Mesenteric fat pad (tissue), 1 donor: ENCODE results near the gene TUBB2B. TPM values are rescaled to one million over a fixed set of nuclear protein-coding genes. Genes with fewer than 3 reads are reported as not detected.
"Not testable (repeated sequence)": the region's sequence is repeated elsewhere in the genome, so short reads cannot be mapped to it uniquely, and the experiment has no call there.

Experiments used
- DNase-seq: peaks from one replicate; pipeline ENCODE4 v3.0.0-alpha.2; 2020; ENCODE audit warnings: low spot score
- total RNA-seq: library from RNA; stranded (reverse); fragmentation: NEBNext Ultra II Directional; extraction: Animal tissue kit (Norgen Biotek cat#: 25700); gene quantifications from one replicate; pipeline ENCODE4 v1.2.1, GENCODE V29; 2021
- donor health status: DM: yes; HTN: yes; CAD: no.

Gene TUBB2B
- total RNA-seq, 1 donor from 2014 or later = 12.2 TPM

DNA sequence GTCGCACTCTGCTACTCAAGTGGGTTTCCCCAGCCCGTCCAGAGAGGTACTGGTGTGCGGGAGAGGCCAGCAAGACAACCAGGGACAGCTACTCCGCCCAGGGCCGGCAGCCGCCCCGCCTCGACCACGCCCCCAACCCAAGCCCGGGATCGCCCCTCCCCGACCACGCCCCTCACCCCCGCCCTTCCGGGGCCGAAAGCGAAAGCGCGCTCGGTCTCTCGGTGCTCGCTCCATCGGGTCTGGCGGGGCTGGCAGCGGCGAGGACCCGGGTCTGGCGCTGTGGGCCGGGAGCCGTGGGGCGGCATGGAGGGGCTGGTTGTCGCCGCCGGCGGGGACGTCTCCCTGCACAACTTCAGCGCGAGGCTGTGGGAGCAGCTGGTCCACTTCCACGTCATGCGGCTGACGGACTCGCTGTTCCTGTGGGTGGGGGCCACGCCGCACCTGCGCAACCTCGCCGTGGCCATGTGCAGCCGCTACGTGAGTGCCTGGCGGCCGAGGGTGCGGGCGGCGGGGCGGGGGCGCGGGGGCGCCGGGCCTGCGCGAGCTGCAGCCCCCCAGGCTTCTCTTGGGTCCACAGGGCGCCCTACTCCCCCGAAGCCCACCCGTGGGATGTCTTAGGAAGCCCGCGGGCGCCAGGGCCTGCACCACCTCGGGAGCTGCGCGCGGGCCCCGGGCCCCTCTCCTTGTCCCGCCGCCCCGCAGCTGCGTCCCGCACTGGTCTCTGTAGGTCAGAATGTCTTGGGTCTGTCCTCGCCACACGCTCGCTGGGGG, 31.5 kb upstream of the TUBB2B start, which contains the start of gene PSMG4:
Gene PSMG4, plus strand, starts transcription at position 228 of the 771 bp plus-strand sequence. Its CDS starts 76 bp downstream, at position 304.
- DNase-seq = peak; percentile 99

DNA sequence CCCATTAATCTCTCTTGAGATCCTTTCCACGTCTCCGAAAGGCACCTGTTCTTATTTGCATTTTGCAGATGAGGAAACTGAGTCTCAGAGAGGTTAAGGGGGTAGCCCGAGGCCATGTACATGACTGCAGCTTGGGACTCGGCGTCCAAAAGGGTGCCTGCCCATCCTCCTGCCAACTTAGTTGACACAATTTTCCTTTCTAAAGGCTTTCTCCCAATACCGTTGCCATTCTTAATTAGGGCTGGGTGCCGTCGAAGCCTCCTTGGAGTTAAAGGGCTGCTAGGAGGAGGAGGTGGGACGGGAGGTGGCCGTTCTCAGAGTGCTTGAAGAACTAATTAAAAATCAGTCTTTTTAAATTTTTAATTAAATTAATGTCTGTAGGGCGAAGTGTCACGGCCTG, 30.7 kb upstream of the TUBB2B start:
- DNase-seq = no peak

DNA sequence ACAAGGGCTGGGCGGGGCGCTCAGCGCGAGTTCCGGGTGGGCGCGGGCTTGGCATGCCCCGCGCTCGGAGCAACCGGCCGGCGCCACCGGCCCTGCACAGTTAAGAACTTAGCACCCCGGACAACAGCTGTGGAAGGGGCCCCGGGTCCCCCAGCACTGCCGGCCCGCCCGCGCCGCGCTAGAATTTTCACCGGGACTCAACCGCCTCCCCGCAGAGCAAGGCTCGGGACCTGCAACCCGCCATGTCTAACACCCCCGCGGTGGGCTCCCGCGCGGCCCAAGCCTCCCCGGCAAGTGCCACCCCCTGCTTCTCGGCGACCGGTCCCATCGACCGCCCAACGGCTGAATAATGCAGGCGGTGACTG, 26.1 kb upstream of the TUBB2B start:
- peak; percentile 60 for DNase-seq

DNA sequence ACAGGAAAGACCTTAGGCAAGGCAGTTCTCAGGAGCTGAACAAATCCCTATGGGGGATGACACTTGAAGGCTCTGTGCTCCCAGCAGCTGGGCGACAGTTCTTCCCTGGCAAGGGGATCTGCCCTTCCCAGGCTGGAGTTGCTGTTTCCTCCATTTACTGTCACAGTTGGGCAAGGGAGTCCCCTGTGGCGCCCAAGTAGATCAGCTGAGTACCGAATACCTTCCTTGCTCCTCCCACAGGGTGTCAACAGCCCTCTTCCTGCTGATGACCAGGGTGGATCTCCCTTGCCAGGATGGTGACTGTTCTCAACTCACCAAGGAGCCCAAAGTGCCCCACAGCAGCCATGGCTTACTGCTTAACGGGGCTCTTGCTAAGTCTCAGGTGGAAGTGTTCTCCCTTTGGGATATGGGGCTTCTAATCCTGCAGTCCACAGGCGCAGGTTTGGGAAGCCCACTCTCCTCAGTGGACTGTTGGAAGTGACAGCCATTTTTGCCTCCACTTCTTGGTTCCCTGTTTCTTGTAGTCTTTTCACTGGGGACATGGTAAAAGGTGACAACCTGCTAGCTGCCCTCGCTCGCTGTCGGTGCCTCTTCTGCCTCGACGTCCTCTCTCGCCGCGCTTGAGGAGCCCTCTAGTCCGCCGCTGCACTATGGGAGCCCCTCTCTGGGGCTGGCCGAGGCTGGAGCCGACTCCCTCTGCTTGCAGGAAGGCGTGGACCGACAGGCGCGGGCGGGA, 25.6 kb upstream of the TUBB2B start:
- DNase-seq = peak; percentile 74

DNA sequence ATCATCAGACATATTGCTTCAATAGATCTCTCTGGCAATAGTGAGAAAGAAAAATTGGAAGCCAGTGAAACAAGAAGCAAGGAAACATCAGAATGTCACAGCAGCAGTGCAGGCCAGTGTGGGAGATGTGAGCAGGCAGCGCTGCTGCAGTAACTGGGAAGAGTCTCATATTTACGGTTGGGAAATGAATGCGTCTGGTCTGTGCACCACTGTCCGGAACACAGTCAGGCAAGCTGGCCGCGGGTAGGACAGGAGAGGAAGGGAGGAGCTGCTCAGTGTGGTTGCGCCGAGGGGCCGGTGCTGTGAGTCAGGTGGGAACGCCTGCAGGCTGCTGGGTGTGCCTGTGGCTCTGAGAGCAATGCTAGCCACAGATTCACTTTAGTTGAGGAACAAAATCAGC, 24.9 kb upstream of the TUBB2B start:
- DNase-seq = peak; percentile 85

DNA sequence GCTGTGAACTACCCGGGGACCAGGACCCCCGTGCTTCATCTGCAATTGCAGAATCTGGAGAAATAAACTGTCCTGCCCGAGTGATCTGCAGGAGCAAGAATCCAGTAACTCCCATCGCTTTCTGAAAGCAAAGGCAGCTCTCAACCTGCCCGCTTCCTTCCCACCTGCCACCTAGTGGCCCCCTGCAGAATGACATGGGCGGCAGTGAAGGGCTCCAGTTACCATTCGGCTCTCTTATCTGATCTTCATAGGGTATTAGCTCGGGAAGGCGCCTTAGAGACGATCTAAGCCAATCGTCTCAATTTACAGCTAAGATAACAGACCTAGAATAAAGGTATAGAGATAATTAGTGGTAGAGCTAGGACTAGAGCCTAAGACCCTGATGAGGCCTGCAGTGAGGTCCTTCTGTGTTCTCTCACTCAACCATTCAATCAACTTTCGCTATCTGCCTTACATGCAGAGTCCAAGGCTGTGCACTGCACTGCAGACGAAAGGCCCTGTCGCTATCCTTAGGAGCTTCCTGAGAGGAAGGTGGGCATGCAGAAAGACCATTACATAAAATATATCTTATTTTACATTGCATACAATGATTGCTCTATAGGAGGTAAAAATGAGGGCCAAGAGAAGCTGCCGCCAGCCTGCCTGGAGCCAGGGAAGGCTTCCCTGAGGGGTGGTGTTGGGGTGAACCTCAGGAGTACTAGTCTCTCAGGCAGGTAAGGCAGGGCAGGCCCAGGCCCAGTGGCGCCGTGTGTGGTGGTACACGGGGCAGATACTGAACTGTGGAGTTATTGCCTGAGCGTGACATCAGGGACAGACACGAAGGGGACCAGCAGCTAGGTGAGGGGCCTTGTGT, 24.2 kb upstream of the TUBB2B start:
- peak; percentile 90 for DNase-seq

DNA sequence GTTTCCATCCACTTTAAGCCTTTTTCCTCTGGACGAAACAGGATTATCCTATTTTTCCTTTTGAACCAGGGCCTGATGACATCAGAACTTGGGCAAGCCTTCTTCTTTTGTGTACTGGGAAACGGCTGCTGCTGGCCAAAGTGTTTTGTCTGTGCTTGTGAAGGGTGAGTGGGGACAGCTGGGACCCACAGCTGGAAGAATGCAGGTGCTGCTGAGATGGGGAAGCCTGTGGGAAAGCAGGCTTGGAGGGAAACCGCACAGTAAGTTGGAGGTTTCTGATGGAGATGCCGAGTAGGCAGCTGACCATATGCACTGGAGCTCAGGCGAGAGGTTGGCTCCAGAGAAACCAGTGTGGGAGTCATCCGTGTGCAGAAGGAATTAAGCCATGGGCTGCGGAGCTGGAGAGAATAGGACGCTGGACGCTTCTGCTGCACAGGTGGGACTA, 22.8 kb upstream of the TUBB2B start:
- no peak for DNase-seq

DNA sequence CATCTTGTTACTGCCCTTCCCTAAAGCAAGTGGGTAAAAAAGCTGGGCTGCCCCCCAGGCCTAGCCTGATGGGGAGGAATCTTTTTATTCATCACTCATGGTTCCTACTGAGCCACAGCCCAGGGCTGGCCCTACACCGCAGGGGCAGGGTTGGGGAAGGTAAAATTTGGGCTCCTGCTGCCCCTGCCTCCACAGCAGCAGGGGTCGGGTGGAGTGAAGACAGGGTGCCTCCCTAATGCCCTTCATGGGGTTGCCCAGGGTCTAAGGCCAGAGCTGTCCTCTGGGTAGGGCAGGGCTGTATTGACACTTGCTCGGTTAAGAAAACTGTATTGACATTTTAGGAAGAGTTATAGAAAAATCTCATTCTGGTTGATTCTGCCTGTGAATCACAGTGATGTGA, 22.4 kb upstream of the TUBB2B start:
- DNase-seq = peak; percentile 53

DNA sequence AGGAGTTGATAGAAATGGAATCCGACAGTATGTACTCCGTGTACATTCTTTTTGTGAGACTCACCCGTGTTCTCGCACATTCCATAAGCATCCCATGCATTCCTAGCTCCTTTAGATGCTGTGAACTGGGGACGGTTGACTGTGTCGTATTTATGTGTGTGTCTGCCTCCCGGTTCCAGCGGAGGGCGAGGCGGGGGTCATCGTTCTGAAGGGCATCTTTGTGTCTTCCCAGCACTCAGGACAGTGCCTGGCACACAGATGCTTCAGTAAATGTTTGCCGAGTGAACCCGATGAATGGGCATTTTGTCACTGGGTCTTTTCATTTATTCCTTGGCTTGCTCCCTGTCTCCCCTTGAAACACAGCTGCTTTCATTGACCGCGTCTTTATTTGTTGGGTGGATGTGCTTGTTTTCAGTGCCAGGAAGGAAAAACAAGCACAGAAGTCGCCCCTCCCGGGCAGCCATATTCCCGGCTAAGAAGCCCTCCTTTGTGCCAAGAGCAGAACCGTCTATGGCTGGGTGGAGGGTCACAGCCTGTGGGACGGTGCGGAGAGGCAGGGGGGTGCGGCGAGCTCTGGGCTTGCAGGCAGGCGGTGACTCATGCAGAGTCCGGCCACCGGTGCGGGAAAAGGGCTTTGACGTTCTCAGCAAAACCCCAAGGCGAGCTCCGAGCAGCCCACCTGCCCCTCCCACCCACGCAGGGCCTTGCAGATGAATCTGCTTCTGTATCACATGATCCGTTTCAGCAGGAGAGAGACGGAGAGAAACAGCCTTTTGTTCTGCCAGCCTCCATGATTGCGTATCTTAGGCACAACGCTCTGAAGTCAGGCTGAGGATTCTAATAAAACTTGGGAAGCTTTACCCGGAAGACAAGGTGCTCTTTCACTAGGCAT, 20.0 kb upstream of the TUBB2B start:
- DNase-seq = peak; percentile 89

DNA sequence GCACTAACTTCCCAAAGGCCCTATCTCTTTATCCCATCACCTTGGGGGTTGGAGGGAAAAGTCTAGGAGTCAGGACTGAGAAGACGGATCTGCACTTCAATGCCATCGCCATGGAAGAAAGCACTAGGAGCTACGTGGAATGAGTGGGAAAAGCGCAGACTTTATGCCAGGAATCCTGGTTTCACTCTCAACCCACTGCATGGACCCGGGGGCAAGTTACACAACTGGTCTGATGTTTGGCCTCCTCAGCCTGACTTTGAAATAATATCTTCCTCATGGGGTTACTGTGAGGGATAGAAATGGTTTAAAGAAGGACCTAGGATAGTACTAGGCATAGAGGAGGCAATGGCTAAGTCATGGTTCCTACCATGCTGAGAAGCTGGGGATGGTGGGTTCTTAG, 17.8 kb upstream of the TUBB2B start:
- no peak for DNase-seq

DNA sequence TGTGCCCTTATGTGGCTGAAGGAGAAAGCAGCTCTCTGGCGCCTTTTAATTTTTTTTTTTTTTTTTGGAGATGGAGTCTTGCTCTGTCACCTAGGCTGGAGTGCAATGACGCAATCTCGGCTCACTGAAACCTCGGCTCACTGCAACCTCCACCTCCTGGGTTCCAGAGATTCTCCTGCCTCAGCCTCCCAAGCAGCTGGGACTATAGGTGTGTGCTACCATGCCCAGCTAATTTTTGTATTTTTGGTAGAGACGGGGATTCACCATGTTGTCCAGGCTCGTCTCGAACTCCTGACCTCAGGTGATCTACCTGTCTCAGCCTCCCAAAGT, 17.3 kb upstream of the TUBB2B start:
- DNase-seq = not testable (repeated sequence)

DNA sequence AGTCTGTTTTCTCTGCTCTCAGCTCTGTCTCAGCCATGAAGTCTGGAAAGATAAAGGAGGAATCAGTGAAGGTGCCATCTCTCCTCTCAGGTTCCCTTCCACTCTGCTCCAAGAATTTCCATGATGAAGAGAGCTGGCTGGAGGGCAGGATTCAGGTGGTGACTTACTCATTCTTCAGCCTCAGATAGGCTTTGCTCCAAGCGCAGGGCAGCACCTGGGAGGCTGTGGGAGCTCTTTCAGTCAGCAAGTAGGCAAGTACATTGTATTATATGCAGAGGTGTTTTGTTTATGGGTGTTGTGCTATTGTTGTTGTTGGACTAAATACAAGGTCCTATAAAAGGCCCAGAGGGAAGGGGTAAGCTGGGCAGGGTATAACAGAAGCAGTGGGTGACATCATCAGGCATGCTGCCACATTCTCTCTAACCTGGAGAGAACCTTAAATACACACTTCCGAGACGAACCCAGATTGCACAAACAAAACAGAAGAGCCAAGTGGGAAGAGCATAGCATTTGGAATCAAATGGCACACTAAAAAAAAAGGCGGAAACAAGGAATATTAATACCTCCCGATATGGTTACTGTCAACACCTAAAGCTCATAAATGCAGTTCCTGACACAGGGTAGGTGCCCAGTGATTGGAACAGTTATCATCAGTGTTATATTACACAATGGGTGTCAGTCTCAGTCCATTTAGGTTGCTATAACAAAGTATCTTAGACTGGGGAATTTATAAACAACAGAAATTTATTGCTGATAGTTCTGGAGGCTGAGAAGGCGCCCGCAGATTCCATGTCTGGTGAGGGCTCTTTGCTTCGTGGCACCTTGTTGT, 16.8 kb upstream of the TUBB2B start:
- no peak for DNase-seq

DNA sequence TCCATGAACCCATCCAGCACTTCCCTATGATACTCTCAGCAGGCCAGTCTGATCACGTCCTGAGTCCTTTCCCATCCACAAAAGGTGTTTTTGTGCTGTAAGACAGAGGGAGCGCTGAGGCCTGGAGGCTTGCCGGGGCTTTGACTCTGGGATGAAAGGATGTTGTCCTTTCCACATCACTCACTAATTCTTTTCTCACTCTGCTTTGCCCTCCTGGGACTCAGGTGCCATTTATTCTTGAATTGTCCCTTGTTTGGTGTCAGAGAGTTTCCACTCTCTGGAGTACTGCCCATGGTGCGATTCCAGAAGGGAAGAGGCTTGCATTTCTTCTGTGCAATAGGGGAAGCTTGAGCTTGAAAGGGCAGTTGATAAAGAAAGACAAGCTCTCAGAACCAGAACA, 15.3 kb upstream of the TUBB2B start:
- DNase-seq = no peak

DNA sequence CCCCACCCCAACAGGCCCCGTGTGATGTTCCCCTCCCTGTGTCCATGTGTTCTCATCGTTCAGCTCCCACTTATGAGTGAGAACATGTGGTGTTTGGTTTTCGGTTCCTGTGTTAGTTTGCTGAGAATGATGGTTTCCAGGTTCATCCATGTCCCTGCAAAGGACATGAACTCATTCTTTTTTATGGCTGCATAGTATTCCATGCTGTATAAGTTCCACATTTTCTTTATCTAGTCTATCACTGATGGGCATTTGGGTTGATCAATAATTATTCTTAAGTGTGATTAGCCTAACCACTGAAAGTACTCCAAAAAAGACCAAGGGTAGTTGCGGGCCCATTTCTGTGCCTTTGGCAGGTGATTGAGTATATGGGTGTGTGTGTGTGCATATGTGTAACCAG, 14.3 kb upstream of the TUBB2B start:
- DNase-seq = not testable (repeated sequence)

DNA sequence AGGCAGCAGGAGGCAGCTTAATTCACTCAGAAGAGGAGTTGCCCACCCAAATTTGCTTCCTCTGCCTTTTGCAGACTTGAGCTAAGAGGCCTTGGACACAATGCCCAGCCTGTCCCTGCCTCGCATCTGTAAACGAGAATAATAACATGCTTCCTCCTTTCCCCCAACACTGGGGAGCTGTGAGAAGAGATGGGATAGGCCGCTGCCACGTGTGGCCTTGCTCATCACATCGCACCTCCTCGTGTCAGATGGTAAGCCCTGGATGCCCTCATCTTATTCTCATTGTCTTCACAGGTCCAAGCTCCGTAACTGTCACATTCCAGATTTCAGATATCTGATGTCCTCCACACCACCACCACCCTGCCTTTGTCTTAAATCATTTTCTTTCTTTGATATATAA, 13.1 kb upstream of the TUBB2B start:
- no peak for DNase-seq

DNA sequence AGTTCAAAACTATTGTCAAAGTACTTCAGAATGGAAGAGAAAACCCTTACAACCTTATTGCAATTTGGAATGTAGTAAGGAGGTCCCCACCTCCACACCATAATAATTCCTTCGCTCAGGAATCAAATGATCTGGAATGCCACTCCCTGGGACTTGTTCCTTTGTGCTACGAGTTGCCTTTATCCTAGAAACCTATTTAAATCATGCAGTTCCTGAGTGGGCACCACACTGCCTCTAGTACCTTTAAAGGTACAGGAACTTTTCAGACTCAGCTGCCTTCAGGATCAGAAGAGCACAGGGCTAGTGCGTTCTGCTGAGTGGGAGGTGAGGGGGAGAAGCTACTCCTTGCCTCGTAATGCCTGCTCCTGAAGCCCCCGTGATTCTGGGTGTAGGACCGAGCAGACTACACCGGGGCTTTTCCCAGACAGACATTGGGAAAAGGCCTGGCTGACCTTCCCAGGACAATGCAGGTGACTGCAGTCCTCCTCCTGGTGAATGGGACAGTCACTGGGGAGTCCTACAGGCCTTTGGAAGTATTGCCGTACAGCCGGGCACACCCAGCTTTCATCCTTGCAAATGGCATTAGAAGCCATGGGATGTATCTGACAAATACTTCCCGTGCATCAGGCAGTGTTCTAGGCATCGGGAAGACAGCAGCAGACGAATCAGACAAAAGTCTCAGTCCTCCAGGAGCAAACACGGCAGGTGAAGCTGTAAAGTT, 11.8 kb upstream of the TUBB2B start:
- DNase-seq = no peak

DNA sequence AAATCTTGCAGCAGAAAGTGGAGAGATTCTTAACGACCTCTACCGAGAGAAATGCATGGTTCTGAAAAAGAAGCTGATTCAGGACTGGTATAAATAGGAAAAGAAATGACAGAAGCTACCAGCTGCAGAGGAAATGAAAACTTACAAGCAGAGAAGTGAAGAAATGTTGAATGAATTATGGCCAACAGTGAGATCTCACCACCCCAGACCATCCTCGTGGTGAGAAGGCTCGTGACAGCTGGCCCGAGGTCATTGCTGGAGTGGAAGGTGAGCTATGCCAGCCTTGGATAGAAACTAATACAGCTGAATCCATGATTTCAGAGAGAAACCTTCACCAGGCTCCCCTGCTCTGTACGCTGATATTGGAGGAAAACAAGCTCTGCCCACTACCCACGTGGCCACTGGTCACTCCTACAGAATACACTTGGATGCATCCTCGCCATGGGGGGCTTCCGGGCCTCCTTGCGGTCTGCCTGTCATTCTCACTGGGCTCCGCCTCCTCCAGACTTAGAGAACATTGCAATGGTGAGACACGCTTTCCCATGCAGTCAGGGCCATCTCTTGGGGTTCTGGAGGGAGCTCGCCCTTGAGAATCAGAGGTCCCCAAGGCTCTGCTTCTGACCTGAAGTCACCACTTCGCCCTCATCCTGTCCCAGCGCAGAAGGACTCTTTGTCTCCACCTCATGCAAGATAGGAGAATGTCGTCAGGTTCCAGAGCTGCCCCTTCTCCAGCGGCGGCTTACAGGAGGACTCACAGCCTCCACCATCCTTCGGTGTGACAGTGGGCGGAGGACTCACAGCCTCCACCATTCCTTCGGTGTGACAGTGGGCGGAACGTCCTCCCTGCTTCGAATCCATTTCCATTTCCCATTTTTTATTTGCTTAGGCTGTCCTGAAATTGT, 10.6 kb upstream of the TUBB2B start:
- DNase-seq = no peak

DNA sequence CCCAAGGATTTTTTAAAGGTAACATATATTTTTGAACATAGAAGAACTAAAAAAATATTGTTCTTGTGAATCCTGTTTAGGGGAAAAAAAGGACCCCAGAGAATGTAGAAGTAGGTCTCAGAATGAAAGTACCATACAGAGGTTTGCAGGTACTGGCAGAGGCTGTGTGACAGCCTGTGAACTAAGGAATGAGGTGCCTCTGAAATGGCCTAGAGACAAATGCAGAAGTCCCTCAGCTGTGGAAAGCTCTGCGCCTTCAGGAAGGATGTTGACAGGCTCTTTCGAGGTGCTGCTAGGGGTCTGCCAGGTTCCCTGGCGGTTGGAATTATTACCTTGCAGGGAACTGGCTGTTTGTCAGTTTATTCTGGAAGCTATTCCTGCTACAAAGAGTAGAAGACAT, 8.6 kb upstream of the TUBB2B start:
- no peak for DNase-seq
